Breast epithelium (tissue), 3 donors: ENCODE measurements around the gene TAS2R39.

ENCODE experiments used
- POLR2A ChIP-seq: fragments of 450-650 bp; IDR thresholded peaks from one replicate; pipeline ENCODE4 v1.6.1; 2016; ENCODE audit warnings: antibody characterized with exemption, mild to moderate bottlenecking, moderate library complexity
- POLR2AphosphoS5 ChIP-seq, 3 donors: sonication (generic); formaldehyde crosslinking; IDR thresholded peaks; one replicate each; pipeline ENCODE4 v1.6.1; 2017; ENCODE audit warnings: antibody characterized with exemption in 3 of 3
- TF ChIP-seq, protein P1 (sequence below), 3 donors: fragments of 450-650 bp; IDR thresholded peaks; one replicate each; pipeline ENCODE4 v1.5.1; 2016 to 2017; ENCODE audit warnings: antibody characterized with exemption in 3 of 3, mild to moderate bottlenecking in 3 of 3, moderate library complexity in 3 of 3

DNA sequence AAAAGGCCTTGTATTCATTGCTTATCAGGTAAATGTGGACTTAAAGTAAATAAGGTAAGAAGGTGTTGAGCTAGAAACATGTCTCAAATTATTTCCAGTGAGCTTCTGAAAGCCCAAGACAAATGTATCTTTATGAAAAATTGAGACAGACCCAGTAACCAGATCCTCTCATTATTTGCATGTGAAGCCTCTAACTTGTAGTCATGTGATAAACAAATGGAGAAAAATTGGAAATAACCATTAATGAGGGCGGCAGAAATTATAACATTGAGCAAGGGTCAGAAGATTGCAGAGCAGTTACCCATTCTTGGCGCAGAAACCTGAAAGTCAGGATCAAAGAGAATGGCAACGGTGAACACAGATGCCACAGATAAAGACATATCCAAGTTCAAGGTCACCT, 38.5 kb downstream of the TAS2R39 start, which contains the start of gene TAS2R40:
- TF ChIP-seq, protein P1, sequence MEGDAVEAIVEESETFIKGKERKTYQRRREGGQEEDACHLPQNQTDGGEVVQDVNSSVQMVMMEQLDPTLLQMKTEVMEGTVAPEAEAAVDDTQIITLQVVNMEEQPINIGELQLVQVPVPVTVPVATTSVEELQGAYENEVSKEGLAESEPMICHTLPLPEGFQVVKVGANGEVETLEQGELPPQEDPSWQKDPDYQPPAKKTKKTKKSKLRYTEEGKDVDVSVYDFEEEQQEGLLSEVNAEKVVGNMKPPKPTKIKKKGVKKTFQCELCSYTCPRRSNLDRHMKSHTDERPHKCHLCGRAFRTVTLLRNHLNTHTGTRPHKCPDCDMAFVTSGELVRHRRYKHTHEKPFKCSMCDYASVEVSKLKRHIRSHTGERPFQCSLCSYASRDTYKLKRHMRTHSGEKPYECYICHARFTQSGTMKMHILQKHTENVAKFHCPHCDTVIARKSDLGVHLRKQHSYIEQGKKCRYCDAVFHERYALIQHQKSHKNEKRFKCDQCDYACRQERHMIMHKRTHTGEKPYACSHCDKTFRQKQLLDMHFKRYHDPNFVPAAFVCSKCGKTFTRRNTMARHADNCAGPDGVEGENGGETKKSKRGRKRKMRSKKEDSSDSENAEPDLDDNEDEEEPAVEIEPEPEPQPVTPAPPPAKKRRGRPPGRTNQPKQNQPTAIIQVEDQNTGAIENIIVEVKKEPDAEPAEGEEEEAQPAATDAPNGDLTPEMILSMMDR (IDR thresholded peaks at IDR 0.05): no peak
- TF ChIP-seq POLR2A: no peak
- no peak for TF ChIP-seq POLR2AphosphoS5 (IDR thresholded peaks at IDR 0.05)
